ENCODE measurements around the gene ZNF518B.

ZNF518B gene

GRCh38 chr4:10457255-10457801 is at the start of gene ZNF518B:
Gene ZNF518B, minus strand, starts transcription at chr4:10457426. Its CDS starts 11,098 bp downstream, at chr4:10446328.
- FAIRE-seq (no peak), DNase-seq (ENCODE audit: insufficient read length, low spot score) (peak; percentile 28)
- peak; percentile 46 for TF ChIP-seq POLR2A (IDR thresholded peaks at IDR 0.05; ENCODE audit: low read depth, low read length)

- no peak for DNase-seq (ENCODE audit: insufficient read length, low spot score)
- no peak for FAIRE-seq
Observed at GRCh38 chr4:10506077-10506476, 48.9 kb upstream of the ZNF518B start.

GRCh38 chr4:10504570-10505179 is 47.4 kb upstream of the ZNF518B start:
- FAIRE-seq, result no peak
- TF ChIP-seq POLR2A (IDR thresholded peaks at IDR 0.05; ENCODE audit: low read depth, low read length), result no peak
- no peak for DNase-seq (ENCODE audit: insufficient read length, low spot score)

More at GRCh38 chr4:10506077-10506476, 48.9 kb upstream of the ZNF518B start:
- no peak for TF ChIP-seq POLR2A (IDR thresholded peaks at IDR 0.05; ENCODE audit: low read depth, low read length)

GRCh38 chr4:10502717-10503116 is 45.5 kb upstream of the ZNF518B start:
- TF ChIP-seq POLR2A (IDR thresholded peaks at IDR 0.05; ENCODE audit: low read depth, low read length), result no peak
- DNase-seq (ENCODE audit: insufficient read length, low spot score), result no peak
- no peak for FAIRE-seq

- TF ChIP-seq POLR2A (IDR thresholded peaks at IDR 0.05; ENCODE audit: low read depth, low read length), result no peak
- no peak for DNase-seq (ENCODE audit: insufficient read length, low spot score)
- no peak for FAIRE-seq
Observed at GRCh38 chr4:10500776-10501175, 43.5 kb upstream of the ZNF518B start.

- DNase-seq (ENCODE audit: insufficient read length, low spot score) (no peak), FAIRE-seq (no peak)
- no peak for TF ChIP-seq POLR2A (IDR thresholded peaks at IDR 0.05; ENCODE audit: low read depth, low read length)
Observed at GRCh38 chr4:10496200-10496599, 39.0 kb upstream of the ZNF518B start.

- FAIRE-seq (no peak), DNase-seq (ENCODE audit: insufficient read length, low spot score) (no peak)
- TF ChIP-seq POLR2A (IDR thresholded peaks at IDR 0.05; ENCODE audit: low read depth, low read length), result no peak
Observed at GRCh38 chr4:10495651-10496050, 38.4 kb upstream of the ZNF518B start.

GRCh38 chr4:10492464-10492863 is 35.2 kb upstream of the ZNF518B start:
- DNase-seq (ENCODE audit: insufficient read length, low spot score) (no peak), FAIRE-seq (no peak)
- no peak for TF ChIP-seq POLR2A (IDR thresholded peaks at IDR 0.05; ENCODE audit: low read depth, low read length)

- DNase-seq (ENCODE audit: insufficient read length, low spot score) (no peak), FAIRE-seq (no peak)
- TF ChIP-seq POLR2A (IDR thresholded peaks at IDR 0.05; ENCODE audit: low read depth, low read length), result no peak
Observed at GRCh38 chr4:10491401-10491800, 34.2 kb upstream of the ZNF518B start.

- DNase-seq (ENCODE audit: insufficient read length, low spot score), result no peak
- no peak for FAIRE-seq
- TF ChIP-seq POLR2A (IDR thresholded peaks at IDR 0.05; ENCODE audit: low read depth, low read length), result no peak
Observed at GRCh38 chr4:10490996-10491395, 33.8 kb upstream of the ZNF518B start.

GRCh38 chr4:10482913-10483312 is 25.7 kb upstream of the ZNF518B start:
- FAIRE-seq, result no peak
- DNase-seq (ENCODE audit: insufficient read length, low spot score), result no peak

GRCh38 chr4:10480616-10481015 is 23.4 kb upstream of the ZNF518B start:
- FAIRE-seq, result no peak
- no peak for DNase-seq (ENCODE audit: insufficient read length, low spot score)

More at GRCh38 chr4:10482913-10483312, 25.7 kb upstream of the ZNF518B start:
- no peak for TF ChIP-seq POLR2A (IDR thresholded peaks at IDR 0.05; ENCODE audit: low read depth, low read length)

GRCh38 chr4:10478621-10479020 is 21.4 kb upstream of the ZNF518B start:
- no peak for DNase-seq (ENCODE audit: insufficient read length, low spot score)
- no peak for TF ChIP-seq POLR2A (IDR thresholded peaks at IDR 0.05; ENCODE audit: low read depth, low read length)
- FAIRE-seq, result no peak

More at GRCh38 chr4:10480616-10481015, 23.4 kb upstream of the ZNF518B start:
- no peak for TF ChIP-seq POLR2A (IDR thresholded peaks at IDR 0.05; ENCODE audit: low read depth, low read length)

GRCh38 chr4:10470505-10470904 is 13.3 kb upstream of the ZNF518B start:
- TF ChIP-seq POLR2A (IDR thresholded peaks at IDR 0.05; ENCODE audit: low read depth, low read length), result no peak
- no peak for FAIRE-seq
- DNase-seq (ENCODE audit: insufficient read length, low spot score), result no peak

GRCh38 chr4:10466161-10466560 is 8.9 kb upstream of the ZNF518B start:
- DNase-seq (ENCODE audit: insufficient read length, low spot score) (no peak), FAIRE-seq (no peak)
- no peak for TF ChIP-seq POLR2A (IDR thresholded peaks at IDR 0.05; ENCODE audit: low read depth, low read length)
